Activated naive CD4-positive, alpha-beta T cell treated with anti-CD3 and anti-CD28 coated beads, Interleukin-2, amount 50 U/mL, for 16 hours (primary cell): ENCODE results near the gene ARHGEF2.
"Not testable (repeated sequence)": the region's sequence is repeated elsewhere in the genome, so short reads cannot be mapped to it uniquely, and the experiment has no call there.

Experiments used
- DNase-seq: peaks from one replicate; pipeline ENCODE4 v3.0.0-alpha.2; 2020

ARHGEF2 gene

DNA sequence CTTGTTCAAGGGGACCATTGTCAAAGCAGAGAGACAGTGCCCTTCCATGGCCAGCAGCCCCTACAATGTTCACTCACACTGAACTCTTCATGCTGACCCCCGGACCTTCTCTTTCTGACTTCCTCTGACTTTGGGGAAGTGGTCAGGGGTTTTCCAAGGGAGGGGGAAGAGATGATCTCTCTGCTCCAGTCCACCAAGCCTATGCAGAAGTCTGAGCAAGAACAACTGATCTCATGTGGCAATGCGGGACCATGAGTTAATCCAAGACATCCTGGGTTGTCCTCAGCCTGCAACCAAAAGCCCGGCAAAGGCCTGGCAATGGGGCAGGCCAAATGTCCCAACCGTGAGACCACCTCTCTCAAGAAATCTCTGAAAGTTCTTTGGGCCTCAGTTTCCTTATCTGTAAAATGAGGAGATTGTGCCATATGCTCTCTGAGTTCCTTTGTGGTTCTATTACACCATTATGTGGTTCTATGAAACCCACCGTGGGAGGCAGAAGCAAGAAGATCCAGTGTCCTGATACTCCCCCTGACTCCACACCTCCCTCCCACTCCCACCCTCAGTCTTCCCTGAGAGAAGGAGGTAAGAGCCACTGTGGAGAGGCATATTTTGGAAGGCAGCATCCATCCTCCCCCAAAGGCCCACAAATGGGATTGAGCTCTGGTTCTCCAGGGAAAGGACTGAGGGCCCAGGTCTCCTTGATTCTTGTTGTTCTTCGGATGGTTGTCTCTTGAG is 11.8 kb upstream of the ARHGEF2 start:
- DNase-seq: no peak

DNA sequence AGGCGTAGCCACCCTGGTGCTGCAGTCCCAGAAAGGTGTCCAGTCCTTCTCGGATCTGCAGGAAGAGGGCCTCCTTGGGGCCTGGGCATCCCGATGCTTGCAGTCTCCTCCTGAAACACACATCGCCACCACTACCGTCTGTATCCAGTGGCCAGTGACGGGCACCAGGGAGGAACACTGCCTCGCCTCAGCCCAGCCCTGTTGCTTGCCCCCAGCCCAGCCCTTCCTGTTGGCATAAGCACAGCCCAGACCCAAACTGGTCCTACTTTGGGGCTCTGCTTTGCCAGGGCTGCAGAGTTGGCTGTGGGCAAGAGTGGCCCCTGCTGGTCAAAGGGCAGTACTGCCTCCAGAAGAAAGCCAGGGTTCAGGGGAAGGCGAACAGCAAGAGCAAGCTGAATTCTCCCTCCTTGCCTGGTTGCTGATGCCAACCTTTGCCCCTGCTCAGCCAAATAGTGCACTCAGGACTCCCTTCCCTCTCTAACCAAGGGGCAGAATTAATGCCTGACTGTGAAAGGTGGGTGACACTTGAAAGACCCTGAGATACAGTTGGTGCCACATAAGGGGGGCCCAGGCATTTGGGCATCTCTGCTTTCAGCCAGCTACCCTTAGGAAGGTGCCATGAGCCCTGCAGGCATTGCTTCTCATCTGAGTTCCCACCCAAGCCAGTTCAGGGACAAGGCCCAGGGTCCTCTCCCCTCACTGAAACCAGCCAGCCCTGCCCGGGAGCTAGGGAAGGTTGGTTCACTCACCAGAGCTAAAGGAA is 11.1 kb upstream of the ARHGEF2 start:
- peak; percentile 76 for DNase-seq

DNA sequence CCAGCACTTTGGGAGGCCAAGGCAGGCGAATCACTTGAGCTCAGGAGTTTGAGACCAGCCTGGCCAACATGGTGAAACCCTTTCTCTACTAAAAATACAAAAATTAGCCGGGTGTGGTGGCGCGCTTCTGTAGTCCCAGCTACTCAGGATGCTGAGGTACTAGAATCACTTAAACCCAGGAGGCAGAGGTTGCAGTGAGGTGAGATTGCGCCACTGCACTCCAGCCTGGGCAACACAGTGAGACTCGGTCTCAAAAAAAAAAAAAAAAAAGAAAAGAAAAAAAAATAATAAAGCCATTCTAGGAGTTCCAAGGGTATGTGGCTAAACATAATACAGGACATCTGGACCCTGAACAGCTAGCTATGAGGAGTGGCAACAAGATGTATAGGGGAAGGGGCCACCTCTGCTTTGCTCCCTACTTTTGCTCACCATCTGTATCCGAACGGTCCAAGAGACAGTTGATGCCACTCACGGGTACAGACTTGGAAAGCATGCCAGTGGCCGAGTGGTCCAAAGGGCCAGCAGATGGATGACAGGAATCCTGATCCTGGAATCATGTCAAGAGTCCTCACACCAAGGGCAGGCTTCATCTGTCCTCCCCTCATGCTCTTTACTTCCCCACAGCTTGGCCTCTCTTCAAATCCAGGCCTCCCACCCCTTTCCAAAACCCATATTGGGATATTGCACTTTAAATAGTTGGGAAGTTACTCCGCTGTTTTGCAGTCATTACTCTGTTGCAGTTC is 6.7 kb upstream of the ARHGEF2 start:
- not testable (repeated sequence) for DNase-seq

GRCh38 chr1:155984341-155984740 is 6.0 kb upstream of the ARHGEF2 start:
- DNase-seq: no peak

DNA sequence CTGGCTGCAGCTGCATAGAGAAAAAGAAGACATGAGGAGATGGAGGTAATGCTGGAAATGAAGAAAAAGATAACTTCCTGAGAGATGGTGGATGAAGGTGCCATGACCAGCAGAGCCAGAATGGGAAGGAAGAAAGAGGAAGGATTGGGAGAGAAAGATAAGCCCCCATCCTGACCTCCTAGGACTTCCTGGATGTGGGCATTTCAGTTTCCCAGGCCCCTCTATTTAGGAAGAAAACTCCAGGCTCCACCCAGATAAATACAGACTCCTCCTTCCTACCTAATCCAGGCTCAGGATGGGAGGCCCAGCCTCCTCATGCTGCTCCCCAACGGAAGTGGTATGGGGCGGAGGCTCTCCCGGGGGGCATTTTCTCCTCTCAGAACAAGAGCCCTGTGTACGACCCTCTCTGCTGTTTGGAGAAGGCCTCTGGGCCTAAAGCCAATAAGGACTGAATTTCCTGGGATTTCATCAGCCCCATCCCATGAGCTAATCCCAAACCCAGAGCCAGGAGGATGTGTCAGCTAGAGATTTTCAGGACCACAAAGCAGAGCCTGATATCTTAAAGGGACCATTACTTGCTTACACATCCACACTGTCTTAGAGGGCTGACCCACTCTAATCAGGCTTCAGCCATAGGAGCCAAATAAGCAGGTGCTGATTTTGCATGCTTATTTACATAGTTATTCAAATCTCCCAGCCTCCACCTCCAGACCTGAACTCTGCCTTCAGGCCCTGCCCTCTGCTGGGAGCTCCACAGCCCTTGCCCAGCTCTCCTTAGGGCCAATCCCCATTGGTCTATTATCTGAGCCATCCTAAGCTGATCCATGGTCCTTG is 5.1 kb upstream of the ARHGEF2 start:
- no peak for DNase-seq

DNA sequence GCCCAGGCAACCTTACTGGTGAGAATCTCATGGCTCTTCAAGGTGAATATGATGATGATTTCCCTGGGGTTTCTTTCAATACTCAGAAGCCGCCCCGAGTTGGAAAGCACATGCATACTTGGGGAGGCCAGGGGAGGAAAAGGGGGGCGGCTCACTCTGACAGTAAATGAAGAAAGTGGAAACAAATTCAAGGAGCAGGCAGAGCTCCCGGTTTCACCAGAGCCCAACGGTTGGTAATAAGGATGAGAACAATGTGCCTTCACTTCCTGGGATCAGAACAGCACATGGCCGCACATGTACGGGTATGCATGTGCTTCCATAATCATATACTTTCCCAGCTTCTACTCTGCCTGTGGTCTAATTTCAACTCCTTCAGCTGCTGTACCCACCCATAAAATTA is 3.8 kb upstream of the ARHGEF2 start:
- no peak for DNase-seq

DNA sequence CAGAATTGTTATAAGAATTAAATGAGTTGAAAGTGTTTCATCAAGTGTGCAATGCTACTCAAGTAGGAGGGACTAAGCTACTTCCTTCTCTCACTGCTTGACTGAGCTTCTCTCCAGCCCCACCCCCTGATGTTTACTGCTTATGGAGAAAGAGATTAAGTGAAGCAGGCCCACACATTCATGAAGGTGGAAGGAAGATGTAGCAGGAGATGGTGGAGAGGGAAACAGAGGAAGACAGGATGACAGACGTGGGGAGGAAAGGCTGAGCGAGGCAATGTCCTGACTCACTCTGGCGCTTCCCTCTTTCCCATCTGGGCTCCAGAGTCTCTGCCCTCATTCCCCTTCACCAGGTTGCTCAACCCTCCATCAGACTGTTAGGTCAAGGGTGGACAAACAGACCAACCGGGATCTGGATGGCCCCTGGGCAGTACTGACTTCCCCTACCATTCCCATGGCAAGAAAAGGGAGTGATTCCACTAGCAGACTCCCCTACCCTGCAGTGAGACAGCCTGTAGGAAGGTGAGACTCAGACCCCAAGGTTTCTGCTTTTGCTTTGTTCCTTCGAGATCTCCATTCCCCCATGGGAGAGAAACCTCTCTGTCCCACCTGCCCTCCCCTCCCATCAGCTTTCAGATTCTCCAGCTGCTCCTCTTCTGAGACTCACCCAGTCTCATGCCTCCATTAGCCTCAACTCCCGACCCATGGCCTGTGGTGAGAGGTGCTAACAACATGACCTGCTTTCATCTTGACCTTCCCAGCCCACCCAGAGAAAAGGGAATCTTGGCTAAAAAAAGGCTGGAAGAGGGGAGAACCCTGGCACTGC is 3.1 kb upstream of the ARHGEF2 start:
- DNase-seq: peak; percentile 38

- DNase-seq: no peak
Observed at GRCh38 chr1:155979597-155980343, 1.4 kb upstream of the ARHGEF2 start.

DNA sequence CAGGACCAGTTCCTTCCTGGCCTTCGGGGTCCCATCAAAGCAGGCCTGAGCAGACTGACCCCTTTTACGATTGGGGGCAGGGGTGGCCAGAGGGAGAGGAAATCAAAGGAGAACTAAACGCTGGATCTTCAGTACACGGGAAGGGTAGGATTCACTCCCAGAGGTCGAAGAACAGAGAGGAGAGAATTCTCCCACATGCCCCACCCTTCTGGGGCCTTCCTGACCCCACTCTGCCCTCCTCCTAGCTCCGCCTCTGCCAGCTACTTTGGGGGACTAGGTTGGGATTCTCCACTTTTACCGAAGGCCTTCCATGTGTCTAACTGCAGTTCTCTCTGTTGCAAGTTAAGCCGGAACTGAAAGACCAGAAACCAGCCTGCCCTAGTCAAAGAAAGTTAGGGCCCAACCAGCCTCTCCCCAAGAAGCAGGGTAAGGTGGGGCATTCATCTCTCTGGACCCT is 654 bp upstream of the ARHGEF2 start:
- DNase-seq: no peak

GRCh38 chr1:155977690-155978324 is 540 bp downstream of the ARHGEF2 start:
- DNase-seq: peak; percentile 62

DNA sequence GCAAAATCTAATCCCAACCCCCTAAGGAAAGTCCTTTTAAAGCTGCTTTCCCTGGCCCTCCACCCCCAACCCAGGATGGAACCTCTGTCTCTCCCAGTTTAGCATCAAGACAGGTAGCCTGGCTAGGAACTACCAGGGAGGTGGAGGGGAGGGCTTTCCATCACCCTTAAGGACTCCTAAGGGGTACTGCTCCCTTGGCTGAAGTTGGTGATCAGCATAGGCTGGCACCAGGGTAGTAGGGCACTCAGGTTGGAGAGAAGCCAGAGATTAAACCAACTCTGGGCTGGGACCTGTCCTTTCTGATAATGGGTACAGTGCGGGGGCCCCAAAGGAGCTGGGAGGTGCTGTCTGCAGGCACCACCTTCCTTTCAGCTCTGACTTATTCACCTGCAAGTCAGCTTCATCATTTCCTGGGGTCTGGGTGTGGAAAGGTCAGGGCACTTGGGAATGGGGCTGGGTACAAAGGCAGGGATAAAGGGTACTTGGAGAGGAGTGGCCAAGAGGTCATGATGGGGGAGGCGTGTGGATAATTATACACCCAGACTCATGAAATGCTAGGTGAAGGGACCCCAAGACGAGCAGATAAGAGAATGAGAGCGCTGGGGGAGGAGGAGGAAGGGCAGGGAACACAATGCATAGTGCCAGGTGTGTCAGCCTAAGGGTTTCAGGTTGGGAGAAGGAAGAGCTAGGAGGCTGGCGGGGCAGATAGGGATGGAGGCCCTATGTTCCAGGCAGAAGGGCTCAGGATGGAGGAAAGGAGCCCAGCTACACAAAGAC is 1.2 kb downstream of the ARHGEF2 start:
- no peak for DNase-seq

- peak; percentile 60 for DNase-seq
Observed at GRCh38 chr1:155976062-155976912, 2.1 kb downstream of the ARHGEF2 start.

DNA sequence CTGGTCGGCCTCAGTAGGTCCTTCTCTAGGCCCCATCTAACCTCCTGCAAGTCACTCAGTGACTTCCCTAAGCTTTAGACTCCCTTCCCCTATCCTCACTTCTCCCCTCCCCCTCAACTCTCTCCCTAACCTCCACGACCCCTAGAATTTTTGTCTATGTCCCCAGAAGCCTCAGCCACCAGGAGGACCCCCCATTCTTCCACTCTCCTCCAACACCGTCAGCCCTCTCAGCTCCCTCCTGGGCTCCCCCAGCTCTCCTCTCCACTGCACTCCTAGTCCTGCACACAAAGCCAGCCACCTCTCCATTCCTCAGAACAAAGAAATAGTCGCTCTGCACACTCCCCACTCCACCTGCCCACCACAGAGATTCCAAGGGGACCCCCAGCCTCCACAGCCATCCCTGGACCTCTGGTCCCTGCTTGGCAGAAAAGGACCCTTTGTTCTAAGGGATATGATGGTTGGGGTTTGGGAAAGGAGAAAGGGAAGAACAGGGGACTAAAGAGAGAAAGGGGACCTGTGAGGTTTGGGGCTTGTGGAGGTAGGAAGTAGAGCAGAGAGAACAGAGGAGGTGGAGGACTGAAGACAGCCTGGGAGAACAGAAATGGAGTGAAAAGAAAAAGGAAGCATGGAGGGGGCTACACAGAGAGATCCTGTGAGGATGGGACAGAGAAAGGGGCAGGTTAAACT is 2.8 kb downstream of the ARHGEF2 start:
- DNase-seq: no peak

GRCh38 chr1:155974208-155975115 is 3.9 kb downstream of the ARHGEF2 start:
- no peak for DNase-seq

DNA sequence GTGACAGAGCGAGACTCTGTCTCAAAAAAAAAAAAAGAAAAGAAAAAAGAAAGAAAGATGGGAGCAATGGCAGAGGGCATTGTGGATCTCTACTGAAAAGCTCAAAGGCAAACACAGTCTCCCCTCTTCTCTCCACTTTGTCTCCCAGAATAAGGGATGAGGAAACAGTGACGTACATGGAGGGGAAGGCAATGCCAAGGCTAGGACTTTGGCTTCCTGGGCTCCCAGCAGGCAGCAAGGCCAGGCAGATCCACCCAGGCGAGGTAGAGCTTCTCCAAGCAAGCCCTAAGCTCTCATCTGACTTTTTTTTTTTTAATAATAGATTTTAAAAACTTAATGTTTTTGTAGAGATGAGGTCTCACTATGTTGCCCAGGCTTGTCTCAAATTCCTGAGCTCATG is 4.6 kb downstream of the ARHGEF2 start:
- DNase-seq: no peak

DNA sequence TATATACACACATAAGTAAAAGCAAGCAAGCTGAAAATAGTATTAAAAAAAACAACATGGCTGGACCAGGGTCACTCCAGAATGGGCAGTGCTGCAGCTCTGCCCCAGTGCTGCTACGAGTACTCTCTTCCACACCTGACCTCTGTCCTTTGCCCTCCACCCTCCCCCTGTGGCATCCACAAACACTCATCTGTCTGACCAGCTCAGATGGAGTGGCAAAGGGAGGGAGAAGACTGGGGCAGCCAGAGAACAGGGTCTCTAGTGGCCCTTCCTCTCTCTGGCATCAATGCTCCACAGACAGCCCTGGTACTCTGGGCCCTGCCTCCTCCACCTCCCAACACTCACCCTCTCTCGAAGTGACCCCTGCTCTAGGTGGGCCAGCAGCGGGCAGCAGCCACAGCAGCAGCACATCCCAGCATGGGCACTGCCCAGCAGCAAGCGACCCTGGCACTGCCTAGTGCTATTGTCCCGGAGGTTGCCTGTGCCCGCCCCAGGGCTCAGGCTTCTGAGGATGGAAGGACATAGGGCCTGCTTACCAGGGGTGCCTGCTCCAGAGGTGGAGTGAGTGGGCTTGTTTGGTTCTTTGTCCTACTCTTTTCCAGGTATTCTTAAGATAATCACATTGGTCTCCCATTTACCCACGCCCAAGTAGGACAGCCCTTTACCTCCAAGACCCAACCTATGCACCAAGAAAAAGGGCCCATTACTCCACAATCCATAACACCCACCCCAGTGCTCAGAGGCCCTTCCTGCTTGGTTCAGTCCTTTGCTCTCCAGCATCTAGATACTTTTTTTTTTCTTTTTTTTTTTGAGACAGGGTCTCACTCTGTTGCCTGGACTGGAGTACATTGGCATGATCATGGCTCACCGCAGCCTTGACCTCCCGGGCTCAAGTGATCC is 6.2 kb downstream of the ARHGEF2 start:
- DNase-seq: no peak
